Neural crest cell (in vitro differentiated cells): ENCODE measurements around the gene TCFL5. TPM values are rescaled to one million over a fixed set of nuclear protein-coding genes. Genes with fewer than 3 reads are reported as not detected.

Source experiments
- DNase-seq: peaks from one replicate; pipeline ENCODE4 v3.0.0; 2021; ENCODE audit warnings: low read depth, mixed read lengths, low spot score
- H3K27ac Mint-ChIP-seq: one replicate; pipeline ENCODE4 v1.8.0; 2021; ENCODE audit warnings: mild to moderate bottlenecking, mixed read lengths; ENCODE audit not compliant: unreplicated experiment
- H3K27me3 Mint-ChIP-seq: 2 replicates; pipeline ENCODE4 v1.8.0; 2021; ENCODE audit warnings: low read depth, mild to moderate bottlenecking, mixed read lengths
- H3K36me3 Mint-ChIP-seq: 2 replicates; pipeline ENCODE4 v1.8.0; 2021; ENCODE audit warnings: low read depth, mild to moderate bottlenecking, mixed read lengths
- H3K4me1 Mint-ChIP-seq: 2 replicates; pipeline ENCODE4 v1.8.0; 2021; ENCODE audit warnings: mixed read lengths
- H3K4me3 Mint-ChIP-seq: one replicate; pipeline ENCODE4 v1.8.0; 2021; ENCODE audit warnings: mild to moderate bottlenecking, mixed read lengths
- H3K9me3 Mint-ChIP-seq: 2 replicates; pipeline ENCODE4 v1.8.0; 2021; ENCODE audit warnings: mixed read lengths
- CTCF ChIP-seq: fragments of 200-600 bp; sonication (generic); conservative IDR thresholded peaks from 2 replicates; pipeline ENCODE4 v1.5.0; 2021; ENCODE audit warnings: antibody characterized with exemption, mild to moderate bottlenecking
- total RNA-seq: library from RNA; stranded (reverse); gene quantifications from 2 replicates; pipeline ENCODE4 v1.2.1, GENCODE V29; 2021

Gene TCFL5
- total RNA-seq, 1 donor from 2014 or later = 17.6 TPM

GRCh38 chr20:62825986-62826645 lies 35.5 kb downstream of the TCFL5 start:
- TF ChIP-seq CTCF = no peak
- Mint-ChIP-seq H3K27ac (no peak overlapping the region), H3K36me3 (no peaks in the 10 kb centered on the region), H3K9me3 (no peaks in the 10 kb centered on the region), H3K4me1 (peaks cover 11% of the 10 kb centered on the region), H3K4me3 (no peak overlapping the region), H3K27me3 (no peaks in the 10 kb centered on the region)
- no peak for DNase-seq

- no peak for TF ChIP-seq CTCF
- DNase-seq = no peak
- Mint-ChIP-seq H3K27ac (no peak overlapping the region), H3K9me3 (no peaks in the 10 kb centered on the region), H3K27me3 (no peaks in the 10 kb centered on the region), H3K4me3 (no peak overlapping the region), H3K36me3 (no peaks in the 10 kb centered on the region), H3K4me1 (peaks cover 11% of the 10 kb centered on the region)
Observed at GRCh38 chr20:62825333-62825985, 36.2 kb downstream of the TCFL5 start.

- no peak for TF ChIP-seq CTCF
- no peaks in the 10 kb centered on the region for H3K9me3 Mint-ChIP-seq
- peaks cover 11% of the 10 kb centered on the region for H3K4me1 Mint-ChIP-seq
- H3K4me3 Mint-ChIP-seq = no peak overlapping the region
- H3K27me3 Mint-ChIP-seq = no peaks in the 10 kb centered on the region
- no peaks in the 10 kb centered on the region for H3K36me3 Mint-ChIP-seq
- peak; percentile 46 for DNase-seq
- H3K27ac Mint-ChIP-seq = no peak overlapping the region
Observed at GRCh38 chr20:62824476-62825332, 36.9 kb downstream of the TCFL5 start.

- H3K27ac Mint-ChIP-seq = no peak overlapping the region
- peaks cover 11% of the 10 kb centered on the region for H3K4me1 Mint-ChIP-seq
- H3K27me3 Mint-ChIP-seq = no peaks in the 10 kb centered on the region
- no peak overlapping the region for H3K4me3 Mint-ChIP-seq
- no peaks in the 10 kb centered on the region for H3K9me3 Mint-ChIP-seq
- DNase-seq = no peak
- TF ChIP-seq CTCF = no peak
- no peaks in the 10 kb centered on the region for H3K36me3 Mint-ChIP-seq
Observed at GRCh38 chr20:62823688-62824475, 37.7 kb downstream of the TCFL5 start.
